HG03342 (cell line): ENCODE results near the gene GID8.

Experiments used
- ATAC-seq: cut with Tn5 transposase; IDR thresholded peaks from one replicate; pipeline ENCODE4 v1.9.1; 2021; ENCODE audit warnings: mild to moderate bottlenecking, moderate library complexity; ENCODE audit not compliant: unreplicated experiment

GID8 gene

DNA sequence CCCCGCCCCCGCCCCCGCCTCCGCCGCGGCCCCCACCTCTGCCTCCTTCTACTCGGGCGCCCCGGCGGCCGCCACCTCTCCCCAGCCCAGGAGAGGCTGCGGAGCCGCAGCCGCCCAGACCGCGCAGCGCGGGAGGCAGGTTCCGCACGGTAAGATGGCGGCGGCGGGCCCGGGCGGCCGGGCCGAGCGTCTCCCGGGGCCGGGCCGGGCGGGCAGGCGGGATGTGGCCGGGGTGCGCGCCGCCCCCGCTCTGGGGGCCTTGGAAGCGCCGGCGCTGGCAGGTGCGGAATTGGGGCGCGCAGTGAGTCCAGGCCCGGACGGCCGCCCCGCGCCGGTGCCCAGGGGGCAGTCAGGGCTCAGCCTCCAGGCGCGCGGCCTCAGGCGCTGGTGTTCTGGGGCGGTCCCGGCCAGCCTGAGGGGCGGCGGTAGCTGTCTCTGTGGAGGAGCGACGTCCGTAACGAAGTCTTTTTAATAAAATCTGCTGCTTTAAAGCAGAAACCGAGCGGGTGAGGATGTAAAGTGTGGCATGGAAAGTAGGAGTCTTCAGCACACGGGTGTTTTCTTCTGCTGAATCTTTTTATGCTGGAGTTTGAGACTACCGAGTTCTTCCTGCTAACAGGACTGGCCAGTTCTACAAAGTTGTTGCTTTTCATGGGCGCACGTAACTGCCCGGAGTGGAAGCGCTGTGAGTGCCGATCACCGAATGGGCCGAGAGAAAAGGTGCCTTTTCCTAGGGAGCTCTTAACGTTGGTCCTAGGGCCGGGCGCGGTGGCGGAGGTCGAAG, at the start of gene GID8:
Gene GID8, plus strand, starts transcription at position 43 of the 784 bp plus-strand sequence. CDS start 3,356 bp downstream, outside the sequence.
- ATAC-seq: peak; percentile 39

DNA sequence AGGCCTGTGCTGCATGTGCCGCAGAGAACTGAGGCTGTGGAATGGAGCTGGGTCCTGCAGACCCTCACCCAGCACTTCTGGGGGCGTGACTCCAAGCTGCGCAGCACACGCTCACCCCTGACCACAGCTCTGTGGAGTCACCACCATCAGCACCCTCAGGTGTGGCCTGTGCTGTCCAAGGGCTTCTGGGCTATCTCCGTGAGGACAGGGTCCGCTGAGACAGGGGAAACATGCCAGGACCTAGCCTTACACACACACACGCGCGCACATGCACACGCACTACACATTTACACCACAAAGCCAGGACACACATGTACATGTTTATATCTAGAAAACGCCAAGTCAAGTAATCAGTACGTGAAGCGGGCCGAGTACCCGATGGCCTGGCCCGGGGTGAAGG, 49.5 kb upstream of the GID8 start:
- ATAC-seq: no peak

DNA sequence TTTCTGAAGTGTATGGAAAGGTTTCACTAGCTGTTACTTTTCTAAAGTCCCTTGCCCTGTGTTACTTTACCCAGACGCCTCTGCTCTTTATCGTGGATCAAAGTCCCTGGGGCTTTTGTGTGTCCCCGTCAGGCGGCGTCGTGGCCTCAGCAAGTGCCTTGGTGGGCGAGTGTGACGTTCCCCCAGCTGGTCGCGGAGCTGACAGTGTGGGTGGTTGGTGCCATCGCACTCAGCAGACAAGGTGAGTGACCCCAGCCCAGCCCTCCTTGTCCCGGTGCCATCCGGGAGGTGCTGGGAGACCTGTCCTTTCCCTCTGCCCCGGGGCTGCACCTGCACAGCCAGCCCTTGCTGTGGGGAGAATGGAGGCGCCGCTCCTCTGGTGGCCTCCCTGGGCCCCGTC, 49.0 kb upstream of the GID8 start:
- ATAC-seq: no peak

DNA sequence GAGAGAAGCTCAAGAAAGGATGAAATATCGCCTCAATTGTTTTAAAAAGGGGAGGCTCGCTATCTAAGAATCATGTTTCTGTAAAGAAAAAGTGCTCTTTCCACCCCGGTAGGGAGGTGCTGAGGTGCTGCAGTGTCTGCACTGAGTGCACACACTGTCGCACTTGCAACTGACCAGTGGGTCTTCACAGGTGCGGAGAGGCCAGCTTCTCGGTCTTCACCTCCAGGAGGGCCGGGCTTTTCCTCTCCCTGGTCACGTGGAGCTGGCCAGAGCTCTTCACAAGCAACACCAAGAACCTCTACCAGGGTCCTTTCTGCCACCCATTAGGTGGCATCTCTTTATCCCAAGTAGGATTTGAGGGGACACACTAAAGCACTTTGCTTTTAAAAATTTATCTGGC, 48.5 kb upstream of the GID8 start:
- no peak for ATAC-seq

DNA sequence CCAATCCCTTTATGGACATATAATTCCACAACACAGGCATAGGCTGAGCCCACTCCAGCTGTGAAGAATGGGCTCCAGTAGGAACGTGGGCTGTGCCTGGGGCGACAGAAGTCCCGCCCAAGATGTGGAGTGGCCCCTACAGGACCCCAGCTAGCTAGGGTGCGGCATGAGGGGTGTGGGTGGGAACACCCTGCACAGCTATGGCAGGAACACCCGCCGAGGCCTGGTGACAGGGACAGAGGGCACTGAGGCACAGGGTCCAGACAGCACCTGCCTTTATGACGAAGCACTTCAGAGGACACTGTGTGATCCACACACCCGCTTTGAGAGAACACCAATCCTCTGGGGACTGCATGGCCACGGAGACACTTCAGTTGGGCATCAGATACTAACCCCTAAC, 48.1 kb upstream of the GID8 start:
- no peak for ATAC-seq

DNA sequence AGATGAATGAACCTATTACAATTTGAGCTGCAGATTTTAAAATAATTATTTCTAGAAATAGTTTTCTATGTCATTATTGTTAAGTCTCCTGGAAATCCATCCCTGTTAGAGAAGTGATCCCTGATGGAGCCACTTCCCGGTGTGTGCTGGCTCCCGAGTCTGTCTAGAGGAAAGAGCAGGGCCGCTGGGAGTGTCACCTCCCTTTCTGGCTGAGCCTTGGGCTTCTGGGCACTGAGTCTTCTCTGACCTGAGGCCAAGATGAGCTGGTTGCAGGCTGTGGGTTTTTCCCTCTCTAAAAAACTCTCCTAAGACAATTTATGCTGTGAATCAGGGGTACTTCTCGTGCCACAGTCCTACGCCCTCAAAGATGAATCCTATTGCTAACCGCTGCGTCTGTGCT, 47.5 kb upstream of the GID8 start:
- ATAC-seq: no peak

DNA sequence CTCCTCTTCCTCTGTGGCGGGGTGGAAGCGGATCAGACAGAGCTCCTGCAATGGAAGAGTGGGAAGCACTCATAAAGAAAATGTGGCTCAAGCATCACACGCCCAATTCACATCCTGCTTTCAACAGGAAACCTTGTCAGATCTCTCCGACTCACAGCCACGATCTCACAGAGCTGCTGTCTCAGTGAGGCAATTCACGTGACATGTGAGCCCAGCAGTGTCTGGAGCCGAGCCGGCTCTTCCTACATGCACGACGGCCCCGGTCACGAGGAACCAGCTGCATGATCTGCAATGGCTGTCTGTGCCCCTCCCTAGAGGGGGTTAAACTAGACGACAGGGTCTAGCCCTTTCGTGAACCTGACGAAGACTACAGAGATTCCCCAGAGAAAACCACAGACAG, 46.8 kb upstream of the GID8 start:
- ATAC-seq: no peak

DNA sequence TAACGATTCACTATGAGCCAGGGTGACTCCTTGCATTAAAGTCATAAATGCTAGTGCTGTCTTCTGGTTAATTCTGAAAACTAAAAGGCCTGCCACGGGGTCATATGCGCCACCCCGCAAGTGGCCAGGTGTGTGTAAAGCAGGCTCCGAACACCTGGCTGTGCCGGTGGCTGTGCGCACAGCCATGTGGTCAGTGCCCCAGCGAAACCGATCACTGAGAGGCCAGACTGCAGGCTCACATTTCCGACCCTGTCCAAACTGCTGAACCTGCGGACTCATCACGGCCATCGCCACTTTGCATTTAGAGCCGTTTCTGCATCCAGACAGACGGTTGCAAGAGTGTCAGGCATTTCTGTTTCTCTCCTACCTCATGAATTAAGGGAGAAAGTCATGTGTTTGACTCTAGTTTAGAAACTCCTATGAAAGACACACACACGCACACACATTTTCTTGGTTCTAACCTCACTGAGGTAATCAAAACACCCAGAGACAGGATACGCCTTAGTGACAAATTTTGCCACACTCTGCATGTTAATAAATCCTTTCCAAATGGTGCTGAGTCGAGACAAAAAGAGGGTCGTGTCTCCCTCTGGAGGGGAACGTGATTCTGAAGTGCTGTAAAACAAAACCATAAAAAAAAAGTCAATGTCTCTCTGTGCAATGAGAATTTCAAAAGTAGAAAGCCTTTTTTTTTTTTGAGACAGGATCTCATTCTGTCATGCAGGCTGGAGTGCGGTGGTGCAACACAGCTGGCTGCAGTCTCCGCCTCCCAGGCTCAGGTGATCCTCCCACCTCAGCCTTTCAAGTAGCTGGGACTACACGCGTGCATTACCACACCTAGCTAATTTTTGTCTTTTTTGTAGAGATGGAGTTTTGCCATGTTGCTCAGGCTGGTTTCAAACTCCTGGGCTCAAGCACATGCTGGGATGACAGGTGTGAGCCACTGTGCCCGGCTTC, 45.3 kb upstream of the GID8 start:
- ATAC-seq: no peak

DNA sequence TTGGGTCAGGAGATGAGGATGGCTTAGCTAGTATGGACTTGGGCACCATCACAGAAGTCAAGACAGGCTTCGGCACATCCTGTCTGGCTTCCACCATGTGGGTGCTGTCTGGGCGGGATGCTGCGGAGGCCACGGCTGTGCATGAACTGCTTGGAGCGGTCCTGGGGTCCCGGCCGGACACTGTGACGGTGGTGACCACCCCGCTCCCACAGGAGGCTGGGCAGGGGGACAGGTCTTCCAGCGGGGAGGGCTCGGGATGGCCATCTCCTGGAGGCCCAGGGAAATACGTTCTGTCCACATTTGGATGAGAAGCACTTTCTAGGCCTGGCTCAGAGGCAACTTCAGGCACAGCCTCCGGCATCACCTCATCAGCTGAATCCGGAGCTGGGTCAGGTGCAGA, 44.2 kb upstream of the GID8 start:
- ATAC-seq: no peak

DNA sequence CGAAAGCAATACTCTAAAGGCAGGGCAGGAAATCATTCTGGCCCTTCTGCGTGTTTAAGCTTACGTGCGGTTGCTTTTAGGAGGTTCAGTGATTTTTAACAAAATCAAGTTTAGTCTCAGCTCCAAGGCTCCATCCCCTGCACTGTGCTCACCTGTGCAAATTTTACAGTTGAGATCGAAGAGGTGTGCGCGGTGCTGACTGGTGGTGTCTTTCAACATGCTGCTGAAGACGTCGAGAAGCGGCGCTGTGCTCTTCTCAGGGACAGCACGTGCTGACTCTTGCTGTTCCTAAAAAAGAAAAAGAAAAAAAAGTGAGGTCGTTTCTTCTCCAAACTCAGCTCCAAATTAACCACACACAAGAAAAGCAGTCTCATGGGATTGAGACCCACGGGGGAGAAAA, 43.7 kb upstream of the GID8 start:
- no peak for ATAC-seq

DNA sequence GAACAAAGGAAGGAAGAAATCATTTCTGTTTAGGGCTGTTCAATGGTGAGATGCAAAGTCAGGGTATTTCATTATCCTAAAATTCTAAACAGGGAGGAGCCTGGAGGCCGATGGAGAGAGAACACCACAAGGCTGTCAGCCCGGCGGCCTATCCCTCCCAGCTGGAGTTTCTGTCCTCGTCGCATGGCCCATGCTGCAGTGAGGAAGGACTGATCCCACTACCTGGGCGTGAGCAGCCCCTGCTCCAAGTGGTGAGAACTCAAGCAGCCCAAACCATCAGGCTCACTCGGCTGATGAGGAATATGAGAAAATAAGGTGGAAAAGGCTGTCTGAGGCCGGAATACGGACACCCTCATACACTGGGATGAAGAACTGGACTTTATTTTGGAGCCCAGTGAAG, 42.4 kb upstream of the GID8 start:
- ATAC-seq: no peak

DNA sequence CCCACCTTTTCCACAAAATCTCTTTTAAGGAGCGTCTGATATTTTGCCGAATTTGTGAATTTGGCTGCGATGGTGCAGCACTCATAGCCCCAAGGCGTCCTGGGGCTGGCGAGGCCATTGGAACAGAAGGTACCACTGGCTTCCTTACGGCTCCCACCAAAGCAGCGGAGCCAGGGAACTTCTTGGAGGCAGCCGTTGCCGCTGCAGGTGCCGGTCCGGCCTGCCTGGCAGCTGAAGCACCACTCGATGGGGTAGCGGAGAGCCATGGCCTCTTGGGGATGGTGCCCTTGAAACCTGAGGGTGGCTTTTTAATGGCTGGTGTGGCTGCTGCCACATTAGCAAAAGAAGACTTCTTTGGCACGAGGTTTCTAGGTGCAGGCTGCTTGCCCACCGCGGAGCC, 41.4 kb upstream of the GID8 start:
- ATAC-seq: no peak

DNA sequence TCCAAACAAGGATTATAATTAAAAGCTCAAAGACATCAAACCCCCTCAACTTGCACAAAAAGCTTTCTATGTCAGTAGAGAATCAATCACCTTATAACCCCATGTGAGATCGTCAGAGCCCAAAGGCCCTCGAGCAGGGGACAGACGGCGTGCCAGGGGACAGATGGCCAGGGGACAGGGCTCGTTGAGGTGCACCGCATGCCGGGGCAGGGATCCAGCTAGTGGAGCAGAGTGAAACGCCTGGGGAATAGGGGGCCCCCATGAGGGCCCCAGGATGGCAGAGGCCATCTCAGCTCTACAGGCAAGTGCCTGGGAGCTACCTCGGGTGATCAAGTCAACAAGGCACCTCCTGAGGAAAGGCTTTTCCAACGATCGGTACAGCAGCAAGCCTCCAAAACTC, 40.3 kb upstream of the GID8 start:
- ATAC-seq: no peak

DNA sequence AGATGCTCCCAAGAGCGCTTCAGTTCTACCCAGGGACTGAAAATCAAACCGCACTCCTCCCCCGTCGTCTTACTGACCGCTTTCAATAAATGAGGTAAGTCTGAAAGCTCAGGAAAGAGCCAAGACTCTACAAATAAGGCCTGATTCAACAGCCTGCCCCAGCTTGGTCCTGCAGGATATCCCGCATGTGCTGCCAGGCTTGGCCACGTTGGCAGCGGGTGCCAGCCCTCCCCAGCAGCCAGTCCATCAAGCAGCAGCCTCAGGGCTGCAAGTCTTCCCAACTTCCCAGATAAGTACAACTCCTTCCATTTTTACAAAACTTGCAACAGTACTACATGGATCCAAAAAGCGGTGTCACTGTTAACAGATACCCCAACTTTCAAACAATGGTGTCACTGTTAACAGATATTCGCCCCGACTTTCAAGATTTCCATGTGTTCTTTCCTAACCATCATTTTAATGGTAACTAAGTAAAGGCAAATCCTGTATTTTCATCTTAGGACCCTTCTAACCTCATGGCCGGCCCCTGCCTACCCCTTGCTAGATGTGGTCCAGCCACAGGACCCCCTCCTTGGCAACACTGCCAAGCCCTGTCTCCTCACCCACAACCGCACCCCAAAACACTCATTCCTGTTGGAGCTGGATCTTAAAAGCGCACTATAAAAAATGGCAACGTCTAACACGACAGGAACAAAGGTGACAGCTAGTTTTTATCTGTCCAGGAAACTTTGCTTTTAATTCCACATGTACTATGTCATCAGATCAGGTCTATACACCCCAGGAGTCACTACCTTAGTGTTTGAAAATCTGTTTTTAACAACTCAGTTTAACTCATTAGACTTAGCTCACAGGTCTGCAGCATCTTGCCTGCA, 39.6 kb upstream of the GID8 start:
- no peak for ATAC-seq

DNA sequence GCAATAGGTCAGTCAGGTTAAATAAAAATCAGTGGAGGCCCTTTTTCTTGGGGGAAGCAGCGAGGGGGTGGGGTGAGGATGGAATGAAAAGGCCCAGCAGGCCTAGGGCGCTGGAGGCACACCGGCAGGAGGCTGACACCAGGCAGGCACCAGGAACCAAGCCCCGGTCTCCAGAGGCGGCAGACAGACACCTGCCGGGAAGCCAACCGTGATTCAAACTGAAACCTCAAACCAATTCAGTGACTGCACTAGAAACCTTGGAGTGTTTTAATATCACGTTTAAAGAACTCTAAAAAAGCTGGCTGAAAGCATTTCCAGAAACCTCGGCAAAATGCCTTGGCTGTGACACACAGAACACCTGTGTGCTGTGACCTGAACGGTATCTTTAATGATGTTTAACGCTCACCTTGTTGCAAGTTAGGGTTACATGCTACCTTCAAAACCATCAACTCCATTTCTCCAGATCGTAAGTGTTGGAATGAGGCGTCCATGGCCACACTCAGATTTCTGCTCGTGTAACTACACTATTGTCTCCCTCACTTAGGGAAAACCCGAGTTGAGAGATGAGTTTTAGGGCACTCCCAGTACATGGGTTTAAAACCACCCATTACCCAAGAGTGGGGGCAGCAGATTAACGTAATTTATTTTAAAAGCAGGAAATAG, 38.8 kb upstream of the GID8 start:
- ATAC-seq: no peak

DNA sequence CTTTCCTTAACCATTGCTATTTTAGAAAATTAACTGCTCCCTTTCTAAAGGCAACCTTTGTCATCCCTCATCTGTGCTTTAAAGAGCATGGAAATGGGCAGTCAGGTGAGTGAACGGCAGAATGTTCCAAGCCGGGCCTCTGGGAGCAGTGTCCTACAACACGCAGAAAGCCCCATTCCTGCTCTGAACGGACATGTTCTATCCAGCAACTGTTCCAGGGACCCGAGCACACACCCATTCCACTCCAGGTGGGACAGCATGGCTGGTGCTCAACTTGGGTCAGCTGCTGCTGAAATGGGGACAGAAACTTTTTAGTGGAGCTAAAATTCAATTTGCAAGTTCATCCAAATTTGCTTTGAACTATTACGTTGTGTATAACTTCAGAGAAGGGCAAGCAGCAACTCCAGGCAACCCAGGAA, 38.3 kb upstream of the GID8 start:
- no peak for ATAC-seq

DNA sequence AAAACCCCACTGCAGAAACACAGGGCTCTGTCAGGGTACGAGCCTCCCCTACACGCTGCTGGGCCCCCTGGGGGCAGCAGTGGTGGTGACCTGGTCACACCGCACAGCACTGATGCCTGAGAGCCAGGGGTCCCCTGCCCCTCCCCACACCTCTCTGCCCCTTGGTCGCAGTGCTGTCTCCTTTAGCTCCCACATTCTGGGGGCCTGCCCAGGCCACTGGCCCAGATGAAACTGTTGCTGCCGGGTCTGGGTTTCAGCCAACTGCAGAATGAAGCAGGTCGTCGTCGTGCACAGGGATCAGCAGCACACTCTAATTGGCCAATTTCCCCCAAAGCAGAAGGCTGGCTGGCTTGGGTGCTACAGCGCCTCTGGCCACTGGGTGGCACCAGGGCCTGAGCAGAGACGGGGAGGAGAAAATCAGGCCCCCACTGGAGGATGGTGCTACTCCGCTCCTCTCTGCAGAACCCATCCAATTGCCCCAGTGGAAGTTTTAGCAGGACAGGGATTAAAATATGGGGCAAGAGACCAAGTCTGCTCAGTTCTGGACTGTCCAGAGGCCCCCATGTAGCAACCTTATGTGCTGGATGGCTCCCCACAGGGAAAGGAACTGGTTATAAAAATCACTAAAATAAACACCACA, 37.8 kb upstream of the GID8 start:
- peak; percentile 73 for ATAC-seq

DNA sequence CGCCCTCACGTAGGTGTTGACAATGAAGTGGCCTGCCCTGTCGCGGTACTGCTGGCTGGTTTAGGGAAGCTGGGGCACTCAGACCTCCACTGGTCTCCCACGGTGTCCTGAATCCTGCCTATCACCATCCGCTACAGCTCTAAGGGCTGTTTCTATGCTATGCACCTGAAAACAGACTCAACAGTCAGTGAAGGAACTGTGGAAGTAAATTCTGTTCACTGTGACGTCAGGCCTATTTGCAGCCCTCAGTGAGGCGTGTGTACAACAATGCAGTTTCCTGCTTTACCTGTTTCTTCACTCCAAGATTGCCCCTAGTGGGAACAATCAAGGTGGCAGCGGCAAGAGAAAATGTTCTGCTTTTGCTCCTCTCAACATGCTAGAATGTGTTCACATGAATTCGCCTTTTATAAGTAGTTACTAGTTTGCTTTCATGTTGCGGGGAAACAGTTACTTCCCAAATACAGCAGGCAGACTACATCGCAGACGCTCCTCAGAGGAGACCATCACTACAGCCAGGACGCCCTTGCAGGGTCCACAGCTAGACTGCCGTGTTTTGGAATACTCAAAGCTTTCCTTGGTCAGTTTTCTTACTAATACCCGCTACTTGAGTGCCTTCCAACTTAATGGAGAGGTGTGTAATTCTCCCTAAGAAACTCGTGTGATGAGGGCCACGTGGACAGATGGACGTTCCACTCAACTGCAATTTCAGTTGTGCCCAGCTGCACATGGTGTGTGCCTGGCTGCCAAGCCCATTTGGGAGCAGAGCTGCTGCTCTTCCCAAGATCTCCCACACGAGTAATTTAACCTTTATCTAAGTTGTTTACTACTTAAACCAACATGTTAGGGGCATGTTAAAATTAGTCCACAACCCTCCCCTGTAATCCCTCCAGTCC, 37.0 kb upstream of the GID8 start:
- peak; percentile 24 for ATAC-seq

DNA sequence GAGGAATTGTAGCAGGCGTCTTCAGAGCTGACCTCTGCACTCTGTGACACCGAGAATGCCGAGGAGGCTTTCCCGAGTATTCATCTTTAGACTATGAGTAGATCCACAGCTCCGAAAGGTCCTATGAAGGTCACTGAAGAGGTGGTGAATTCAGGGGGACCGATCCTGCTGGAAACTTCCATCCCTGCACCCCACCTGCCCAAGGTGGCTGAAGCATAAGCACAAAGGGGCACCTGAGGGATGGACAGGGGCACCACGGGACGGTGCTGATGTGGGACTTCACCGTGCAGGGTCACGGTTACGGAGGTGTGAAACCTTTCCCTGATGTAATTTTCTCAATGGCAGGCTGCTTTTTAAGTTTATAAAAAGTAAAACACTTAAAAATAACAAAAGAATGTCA, 36.1 kb upstream of the GID8 start:
- ATAC-seq: no peak
